HepG2 (cell line): ENCODE measurements around the gene PLD1. TPM values are rescaled to one million over a fixed set of nuclear protein-coding genes. Genes with fewer than 3 reads are reported as not detected.

ENCODE experiments used
- ASH2L ChIP-seq: fragments of 300-600, 200-600 bp; sonication (generic); IDR thresholded peaks from 2 replicates; pipeline ENCODE4 v1.7.0; 2017; ENCODE audit warnings: low read depth, mild to moderate bottlenecking, moderate library complexity, mixed read lengths, low read length; ENCODE audit not compliant: insufficient read length
- CEBPB ChIP-seq: IDR thresholded peaks from 2 replicates; pipeline ENCODE4 v1.6.1; 2011; ENCODE audit warnings: low read depth, low read length, improper control_type of control experiment, borderline replicate concordance
- ELF3 ChIP-seq: IDR thresholded peaks from 2 replicates; pipeline ENCODE4 v1.6.1; 2016; ENCODE audit warnings: missing genetic modification reagents, missing compliant biosample characterization
- GATAD2A ChIP-seq: IDR thresholded peaks from 2 replicates; pipeline ENCODE4 v1.6.1; 2016
- JUN ChIP-seq: sonication (generic); formaldehyde crosslinking; IDR thresholded peaks from 2 replicates; pipeline ENCODE4 v1.4.0; 2020; ENCODE audit warnings: mild to moderate bottlenecking, missing genetic modification reagents
- KMT2A ChIP-seq: sonication (generic); formaldehyde crosslinking; IDR thresholded peaks from 2 replicates; pipeline ENCODE4 v1.4.0; 2020; ENCODE audit warnings: missing genetic modification reagents
- SCMH1 ChIP-seq: sonication (generic); formaldehyde crosslinking; IDR thresholded peaks from 2 replicates; pipeline ENCODE4 v1.9.0; 2021; ENCODE audit warnings: missing genetic modification reagents, mild to moderate bottlenecking, borderline replicate concordance
- TBP ChIP-seq: sonication (generic); formaldehyde crosslinking; IDR thresholded peaks from 2 replicates; pipeline ENCODE4 v1.5.0; 2020; ENCODE audit warnings: missing genetic modification reagents
- TCF12 ChIP-seq, 2 experiments: fragments of 450-650 bp in 1 of 2; sonication (generic) in 1 of 2; formaldehyde crosslinking in 1 of 2; IDR thresholded peaks; 2 replicates each; pipeline versions ENCODE4 v1.6.1 to v1.8.0; 2017 to 2022; ENCODE audit warnings: antibody characterized with exemption in 1 of 2, mild to moderate bottlenecking in 1 of 2, missing genetic modification reagents in 1 of 2, moderate library complexity in 1 of 2
- TFE3 ChIP-seq: IDR thresholded peaks from 2 replicates; pipeline ENCODE4 v1.6.1; 2016
- TSC22D2 ChIP-seq: sonication (generic); formaldehyde crosslinking; IDR thresholded peaks from 2 replicates; pipeline ENCODE4 v1.5.1; 2020; ENCODE audit warnings: missing genetic modification reagents, mild to moderate bottlenecking, borderline replicate concordance
- ZNF207 ChIP-seq: fragments of 450-650 bp; IDR thresholded peaks from 2 replicates; pipeline ENCODE4 v1.6.1; 2016; ENCODE audit warnings: antibody characterized with exemption, borderline replicate concordance
- ZNF780A ChIP-seq: sonication (generic); formaldehyde crosslinking; IDR thresholded peaks from 2 replicates; pipeline ENCODE4 v1.8.0; 2022; ENCODE audit warnings: mild to moderate bottlenecking, missing genetic modification reagents, moderate library complexity
- ZNF878 ChIP-seq: sonication (generic); formaldehyde crosslinking; IDR thresholded peaks from 2 replicates; pipeline ENCODE4 v1.8.1; 2023; ENCODE audit warnings: mild to moderate bottlenecking, missing genetic modification reagents, moderate library complexity
- polyA plus RNA-seq, 8 experiments: library from polyadenylated mRNA; depleted of rRNA in 3 of 8; stranded (reverse) in 7 of 8; unstranded in 1 of 8; fragments of >200 nt; fragmentation: Illumina TruSeq in 4 of 8; extraction: Trizol in 4 of 8; gene quantifications; 2 replicates each; pipeline versions ENCODE4 v1.2.1 to v1.2.3, GENCODE V29; 2011 to 2016; ENCODE audit warnings: low read depth in 4 of 8, missing spikeins in 1 of 8, mixed read lengths in 1 of 8; ENCODE audit not compliant: insufficient read depth in 1 of 8
- total RNA-seq, 5 experiments: library from RNA; depleted of rRNA; stranded (reverse); fragments of >200 nt; fragmentation: Illumina TruSeq; extraction: Trizol; gene quantifications; 2 replicates each; pipeline ENCODE4 v1.2.3, GENCODE V29; 2016; ENCODE audit warnings: low read depth in 1 of 5
- TF ChIP-seq, protein P1 (sequence below): sonication (generic); formaldehyde crosslinking; IDR thresholded peaks from 2 replicates; pipeline ENCODE4 v1.5.0; 2020; ENCODE audit warnings: mild to moderate bottlenecking, missing genetic modification reagents, borderline replicate concordance

Gene PLD1
- total and polyA plus RNA-seq, 2 of the 13 experiments (the other 11 are each of a cell fraction or from before 2014, with no cell fraction given), result 27.1 to 59.4 TPM

DNA sequence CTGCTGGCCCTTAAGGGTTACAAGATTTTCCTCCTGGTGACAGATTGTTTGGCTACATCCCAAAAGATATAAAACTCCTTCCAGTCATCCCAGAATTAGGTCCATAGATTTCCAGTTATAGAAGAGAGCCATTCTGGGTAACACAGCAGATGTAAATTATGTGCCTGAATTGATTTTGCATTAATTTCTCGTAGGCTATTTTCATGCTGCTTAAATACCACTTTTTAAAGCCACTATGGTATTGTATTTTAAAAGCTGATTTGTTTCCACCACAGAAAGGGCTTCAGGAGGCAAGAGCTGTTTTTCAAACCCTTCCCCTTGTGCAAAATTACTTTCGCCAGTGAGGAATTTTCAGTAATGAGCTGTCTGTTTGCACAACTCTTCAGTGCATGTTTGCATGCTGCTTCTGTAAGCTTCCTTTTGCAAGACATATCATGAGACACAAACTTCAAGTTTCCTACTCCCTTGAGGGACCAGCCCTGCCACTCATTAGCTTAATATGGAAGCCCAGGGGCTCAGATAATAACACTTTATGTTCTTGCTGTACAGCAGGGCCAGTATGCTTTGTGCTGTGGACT is 244.7 kb downstream of the PLD1 start (continued):
- TF ChIP-seq, protein P1, sequence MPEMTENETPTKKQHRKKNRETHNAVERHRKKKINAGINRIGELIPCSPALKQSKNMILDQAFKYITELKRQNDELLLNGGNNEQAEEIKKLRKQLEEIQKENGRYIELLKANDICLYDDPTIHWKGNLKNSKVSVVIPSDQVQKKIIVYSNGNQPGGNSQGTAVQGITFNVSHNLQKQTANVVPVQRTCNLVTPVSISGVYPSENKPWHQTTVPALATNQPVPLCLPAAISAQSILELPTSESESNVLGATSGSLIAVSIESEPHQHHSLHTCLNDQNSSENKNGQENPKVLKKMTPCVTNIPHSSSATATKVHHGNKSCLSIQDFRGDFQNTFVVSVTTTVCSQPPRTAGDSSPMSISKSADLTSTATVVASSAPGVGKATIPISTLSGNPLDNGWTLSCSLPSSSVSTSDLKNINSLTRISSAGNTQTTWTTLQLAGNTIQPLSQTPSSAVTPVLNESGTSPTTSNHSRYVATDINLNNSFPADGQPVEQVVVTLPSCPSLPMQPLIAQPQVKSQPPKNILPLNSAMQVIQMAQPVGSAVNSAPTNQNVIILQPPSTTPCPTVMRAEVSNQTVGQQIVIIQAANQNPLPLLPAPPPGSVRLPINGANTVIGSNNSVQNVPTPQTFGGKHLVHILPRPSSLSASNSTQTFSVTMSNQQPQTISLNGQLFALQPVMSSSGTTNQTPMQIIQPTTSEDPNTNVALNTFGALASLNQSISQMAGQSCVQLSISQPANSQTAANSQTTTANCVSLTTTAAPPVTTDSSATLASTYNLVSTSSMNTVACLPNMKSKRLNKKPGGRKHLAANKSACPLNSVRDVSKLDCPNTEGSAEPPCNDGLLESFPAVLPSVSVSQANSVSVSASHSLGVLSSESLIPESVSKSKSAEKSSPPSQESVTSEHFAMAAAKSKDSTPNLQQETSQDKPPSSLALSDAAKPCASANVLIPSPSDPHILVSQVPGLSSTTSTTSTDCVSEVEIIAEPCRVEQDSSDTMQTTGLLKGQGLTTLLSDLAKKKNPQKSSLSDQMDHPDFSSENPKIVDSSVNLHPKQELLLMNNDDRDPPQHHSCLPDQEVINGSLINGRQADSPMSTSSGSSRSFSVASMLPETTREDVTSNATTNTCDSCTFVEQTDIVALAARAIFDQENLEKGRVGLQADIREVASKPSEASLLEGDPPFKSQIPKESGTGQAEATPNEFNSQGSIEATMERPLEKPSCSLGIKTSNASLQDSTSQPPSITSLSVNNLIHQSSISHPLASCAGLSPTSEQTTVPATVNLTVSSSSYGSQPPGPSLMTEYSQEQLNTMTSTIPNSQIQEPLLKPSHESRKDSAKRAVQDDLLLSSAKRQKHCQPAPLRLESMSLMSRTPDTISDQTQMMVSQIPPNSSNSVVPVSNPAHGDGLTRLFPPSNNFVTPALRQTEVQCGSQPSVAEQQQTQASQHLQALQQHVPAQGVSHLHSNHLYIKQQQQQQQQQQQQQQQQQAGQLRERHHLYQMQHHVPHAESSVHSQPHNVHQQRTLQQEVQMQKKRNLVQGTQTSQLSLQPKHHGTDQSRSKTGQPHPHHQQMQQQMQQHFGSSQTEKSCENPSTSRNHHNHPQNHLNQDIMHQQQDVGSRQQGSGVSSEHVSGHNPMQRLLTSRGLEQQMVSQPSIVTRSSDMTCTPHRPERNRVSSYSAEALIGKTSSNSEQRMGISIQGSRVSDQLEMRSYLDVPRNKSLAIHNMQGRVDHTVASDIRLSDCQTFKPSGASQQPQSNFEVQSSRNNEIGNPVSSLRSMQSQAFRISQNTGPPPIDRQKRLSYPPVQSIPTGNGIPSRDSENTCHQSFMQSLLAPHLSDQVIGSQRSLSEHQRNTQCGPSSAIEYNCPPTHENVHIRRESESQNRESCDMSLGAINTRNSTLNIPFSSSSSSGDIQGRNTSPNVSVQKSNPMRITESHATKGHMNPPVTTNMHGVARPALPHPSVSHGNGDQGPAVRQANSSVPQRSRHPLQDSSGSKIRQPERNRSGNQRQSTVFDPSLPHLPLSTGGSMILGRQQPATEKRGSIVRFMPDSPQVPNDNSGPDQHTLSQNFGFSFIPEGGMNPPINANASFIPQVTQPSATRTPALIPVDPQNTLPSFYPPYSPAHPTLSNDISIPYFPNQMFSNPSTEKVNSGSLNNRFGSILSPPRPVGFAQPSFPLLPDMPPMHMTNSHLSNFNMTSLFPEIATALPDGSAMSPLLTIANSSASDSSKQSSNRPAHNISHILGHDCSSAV, result no peak
- TF ChIP-seq TFE3 (0 out of 2 replicates have a peak, but pooled peaks have one; percentile 51), ZNF878 (CRISPR knock-in tag) (no peak), SCMH1 (CRISPR knock-in tag) (no peak), TCF12 (IDR thresholded peaks at IDR 0.05) (no peak), TCF12 (CRISPR knock-in tag; IDR thresholded peaks at IDR 0.05) (no peak), GATAD2A (peak; percentile 16; the same call in 1 of the 2 replicates), CEBPB (peak; percentile 39; the same call in 1 of the 2 replicates), ELF3 (CRISPR knock-in tag) (peak; percentile 15; the same call in 1 of the 2 replicates), KMT2A (no peak), TBP (CRISPR knock-in tag) (no peak), TSC22D2 (CRISPR knock-in tag) (no peak), ZNF207 (no peak), ASH2L (no peak), JUN (no peak), ZNF780A (no peak)
